ENCODE measurements around the gene PEX3. TPM values are rescaled to one million over a fixed set of nuclear protein-coding genes. Genes with fewer than 3 reads are reported as not detected.

PEX3 gene
- total and polyA plus RNA-seq, 4 donors: 7.4 to 31.0 (median 12.5) TPM

DNA sequence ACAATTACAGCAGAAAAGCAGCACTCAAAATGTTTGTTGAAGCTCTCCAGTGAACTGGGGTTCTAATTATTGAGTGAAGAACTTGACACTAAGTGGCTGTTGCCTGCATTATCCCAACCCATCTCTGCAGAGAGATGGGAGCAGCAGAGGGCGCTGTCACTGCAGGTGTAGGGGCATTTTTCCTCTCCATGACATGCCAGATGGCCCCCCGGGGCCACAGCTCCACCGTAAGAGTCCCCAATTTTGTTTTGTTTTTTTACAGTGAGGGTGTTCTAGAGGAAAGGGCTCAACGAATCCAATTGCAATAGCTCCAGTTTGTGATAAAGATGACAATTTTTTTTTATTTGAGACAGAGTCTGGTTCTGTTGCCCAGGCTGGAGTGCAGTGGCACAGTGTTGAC is 62.8 kb downstream of the PEX3 start:
- Histone ChIP-seq H3K9me3 (ENCODE audit: control insufficient read depth in 4 of 4, insufficient read depth in 3 of 4, low read length in 3 of 4) (no peaks in the 10 kb centered on the region), H3K36me3 (ENCODE audit: control insufficient read depth in 4 of 4, insufficient read depth in 4 of 4, low read length in 4 of 4) (no peaks in the 10 kb centered on the region), H3K4me1 (ENCODE audit: control insufficient read depth in 5 of 5, insufficient read depth in 5 of 5, low read length in 5 of 5) (peaks cover 3 to 31% (median 11%) of the 10 kb centered on the region in 5 donors), H3K27ac (ENCODE audit: low read depth in 1 of 2, low read length in 1 of 2) (no peak overlapping the region), H3K9ac (ENCODE audit: insufficient read depth in 1 of 2, low read length in 2 of 2) (no peak overlapping the region), H3K4me3 (no peak overlapping the region), H3K27me3 (ENCODE audit: control insufficient read depth in 3 of 3, insufficient read depth in 3 of 3, low read length in 2 of 3) (peaks cover 0 to 3% (median 0%) of the 10 kb centered on the region in 3 donors)
- no peak for ATAC-seq (ENCODE audit: insufficient read depth, low FRiP score)
- peak in 1 of 3 donors; percentile 41 for DNase-seq
- TF ChIP-seq, protein P1, sequence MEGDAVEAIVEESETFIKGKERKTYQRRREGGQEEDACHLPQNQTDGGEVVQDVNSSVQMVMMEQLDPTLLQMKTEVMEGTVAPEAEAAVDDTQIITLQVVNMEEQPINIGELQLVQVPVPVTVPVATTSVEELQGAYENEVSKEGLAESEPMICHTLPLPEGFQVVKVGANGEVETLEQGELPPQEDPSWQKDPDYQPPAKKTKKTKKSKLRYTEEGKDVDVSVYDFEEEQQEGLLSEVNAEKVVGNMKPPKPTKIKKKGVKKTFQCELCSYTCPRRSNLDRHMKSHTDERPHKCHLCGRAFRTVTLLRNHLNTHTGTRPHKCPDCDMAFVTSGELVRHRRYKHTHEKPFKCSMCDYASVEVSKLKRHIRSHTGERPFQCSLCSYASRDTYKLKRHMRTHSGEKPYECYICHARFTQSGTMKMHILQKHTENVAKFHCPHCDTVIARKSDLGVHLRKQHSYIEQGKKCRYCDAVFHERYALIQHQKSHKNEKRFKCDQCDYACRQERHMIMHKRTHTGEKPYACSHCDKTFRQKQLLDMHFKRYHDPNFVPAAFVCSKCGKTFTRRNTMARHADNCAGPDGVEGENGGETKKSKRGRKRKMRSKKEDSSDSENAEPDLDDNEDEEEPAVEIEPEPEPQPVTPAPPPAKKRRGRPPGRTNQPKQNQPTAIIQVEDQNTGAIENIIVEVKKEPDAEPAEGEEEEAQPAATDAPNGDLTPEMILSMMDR (IDR thresholded peaks at IDR 0.05; ENCODE audit: control extremely low read depth, extremely low read depth): no peak
- WGBS, 2 donors: 63 to 64% methylated on average over 4 of the region's 4 CpGs

DNA sequence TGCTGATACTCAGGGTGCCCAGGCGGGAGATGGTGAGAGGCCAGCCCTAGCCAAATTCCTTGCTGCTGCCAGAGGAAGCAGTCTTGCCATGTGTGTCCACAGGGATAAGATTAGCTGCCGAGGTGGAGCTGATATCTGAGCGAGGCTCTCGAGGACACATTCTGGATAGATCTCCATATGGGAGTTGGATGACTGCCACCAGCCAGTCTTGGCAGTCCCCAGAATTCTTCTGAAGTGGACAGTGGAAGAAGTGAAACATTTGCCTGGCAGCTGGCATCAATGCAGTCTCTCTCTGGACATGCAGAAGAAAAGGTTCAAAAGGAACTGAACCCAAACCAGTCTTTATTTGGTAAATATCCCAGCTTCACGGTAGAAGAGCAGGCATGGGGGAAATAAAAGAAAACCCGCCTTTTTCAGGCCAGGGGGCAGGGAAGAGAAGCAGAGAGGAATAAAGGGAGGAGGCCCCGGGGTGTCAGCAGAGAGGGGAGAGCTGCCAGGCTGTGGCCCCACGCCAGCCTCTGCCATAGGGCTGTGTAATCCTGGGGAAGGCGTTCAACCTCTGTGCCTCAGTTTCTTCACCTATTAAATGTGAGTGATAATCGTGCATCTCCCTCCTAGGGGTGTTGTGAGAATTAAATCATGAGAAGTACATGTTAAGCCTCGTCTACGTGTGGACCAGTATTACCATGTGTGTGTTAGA is 64.6 kb downstream of the PEX3 start:
- no peak overlapping the region for H3K4me3 ChIP-seq
- WGBS, 2 donors: 68 to 80% methylated on average over 12 of the region's 12 CpGs
- peak; percentile 89 to 92 (median 92) for DNase-seq
- H3K36me3 ChIP-seq (ENCODE audit: control insufficient read depth in 4 of 4, insufficient read depth in 4 of 4, low read length in 4 of 4): no peaks in the 10 kb centered on the region
- ATAC-seq (ENCODE audit: insufficient read depth, low FRiP score): no peak
- H3K27me3 ChIP-seq (ENCODE audit: control insufficient read depth in 3 of 3, insufficient read depth in 3 of 3, low read length in 2 of 3): peaks cover 0 to 3% (median 0%) of the 10 kb centered on the region in 3 donors
- H3K9ac ChIP-seq (ENCODE audit: insufficient read depth in 1 of 2, low read length in 2 of 2): no peak overlapping the region
- H3K9me3 ChIP-seq (ENCODE audit: control insufficient read depth in 4 of 4, insufficient read depth in 3 of 4, low read length in 3 of 4): no peaks in the 10 kb centered on the region
- TF ChIP-seq, protein P1 (IDR thresholded peaks at IDR 0.05; ENCODE audit: control extremely low read depth, extremely low read depth): no peak
- peaks cover 3 to 27% (median 11%) of the 10 kb centered on the region in 5 donors for H3K4me1 ChIP-seq (ENCODE audit: control insufficient read depth in 5 of 5, insufficient read depth in 5 of 5, low read length in 5 of 5)
- peak overlapping the region in 1 of 2 donors; percentile 76 for H3K27ac ChIP-seq (ENCODE audit: low read depth in 1 of 2, low read length in 1 of 2)

DNA sequence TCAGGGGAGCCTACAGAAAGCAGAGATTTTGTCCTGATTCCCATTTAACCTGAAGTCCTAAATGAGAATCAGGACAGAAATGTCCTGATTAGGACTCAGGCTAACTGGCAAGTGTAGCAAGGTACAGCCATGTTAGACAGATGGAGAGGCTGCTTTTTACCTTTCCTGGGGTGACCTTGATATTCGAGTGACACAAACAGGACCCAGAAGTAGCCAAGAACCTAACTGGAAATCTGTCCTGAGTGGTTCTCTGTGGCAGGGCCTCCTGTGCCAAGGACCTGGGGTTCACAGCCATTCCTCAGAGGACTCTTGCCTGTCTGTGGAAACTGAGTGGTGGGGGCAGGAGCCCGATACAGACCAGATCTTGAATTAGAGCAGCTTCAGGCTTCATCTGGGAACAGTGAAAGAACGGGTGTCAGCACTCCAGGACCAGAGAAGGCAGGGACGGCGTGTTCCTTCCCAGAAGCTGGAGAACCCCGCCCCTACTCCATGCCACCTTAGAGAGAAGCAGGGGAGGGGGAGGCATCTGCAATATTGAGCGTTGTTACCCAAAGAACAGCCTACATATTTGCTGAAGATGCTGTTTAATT is 65.3 kb downstream of the PEX3 start:
- Histone ChIP-seq H3K27ac (ENCODE audit: low read depth in 1 of 2, low read length in 1 of 2) (peak overlapping the region in 1 of 2 donors; percentile 76), H3K4me3 (no peak overlapping the region), H3K4me1 (ENCODE audit: control insufficient read depth in 5 of 5, insufficient read depth in 5 of 5, low read length in 5 of 5) (peaks cover 0 to 23% (median 11%) of the 10 kb centered on the region in 5 donors), H3K9ac (ENCODE audit: insufficient read depth in 1 of 2, low read length in 2 of 2) (no peak overlapping the region), H3K9me3 (ENCODE audit: control insufficient read depth in 4 of 4, insufficient read depth in 3 of 4, low read length in 3 of 4) (no peaks in the 10 kb centered on the region), H3K27me3 (ENCODE audit: control insufficient read depth in 3 of 3, insufficient read depth in 3 of 3, low read length in 2 of 3) (peaks cover 0 to 3% (median 0%) of the 10 kb centered on the region in 3 donors), H3K36me3 (ENCODE audit: control insufficient read depth in 4 of 4, insufficient read depth in 4 of 4, low read length in 4 of 4) (no peaks in the 10 kb centered on the region)
- TF ChIP-seq, protein P1 (IDR thresholded peaks at IDR 0.05; ENCODE audit: control extremely low read depth, extremely low read depth): no peak
- no peak for DNase-seq
- no peak for ATAC-seq (ENCODE audit: insufficient read depth, low FRiP score)
- WGBS, 2 donors: 80 to 90% methylated on average over 7 of the region's 7 CpGs

All from lung (tissue), 12 donors.